NOMO-1 treated with dmso at 0.1 percent for 144 hours (cell line): Measurements from ENCODE around the gene DNAI4.
"Not testable (repeated sequence)": the region's sequence is repeated elsewhere in the genome, so short reads cannot be mapped to it uniquely, and the experiment has no call there.

Experiments
- DNase-seq: peaks from one replicate; lab custom pipeline; 2025; ENCODE audit not compliant: unreplicated experiment; lab: John Stamatoyannopoulos, UW

The DNAI4 gene

GRCh38 chr1:66929999-66930822 is 5.6 kb upstream of the DNAI4 start:
- DNase-seq, result peak; percentile 86

- no peak for DNase-seq
Measured at GRCh38 chr1:66929691-66929998, 5.0 kb upstream of the DNAI4 start.

- DNase-seq, result no peak
Measured at GRCh38 chr1:66929146-66929688, 4.6 kb upstream of the DNAI4 start.

- no peak for DNase-seq
Measured at GRCh38 chr1:66927528-66927927, 2.9 kb upstream of the DNAI4 start.

- DNase-seq, result no peak
Measured at GRCh38 chr1:66925944-66926343, 1.3 kb upstream of the DNAI4 start.

GRCh38 chr1:66925558-66925910 is 878 bp upstream of the DNAI4 start:
- DNase-seq, result no peak

- no peak for DNase-seq
Measured at GRCh38 chr1:66920543-66920942, 4.1 kb downstream of the DNAI4 start.

- DNase-seq, result no peak
Measured at GRCh38 chr1:66919828-66920227, 4.8 kb downstream of the DNAI4 start.

GRCh38 chr1:66919063-66919462 is 5.6 kb downstream of the DNAI4 start:
- no peak for DNase-seq

- DNase-seq, result no peak
Measured at GRCh38 chr1:66917476-66917875, 7.2 kb downstream of the DNAI4 start.

GRCh38 chr1:66916320-66916719 is 8.3 kb downstream of the DNAI4 start:
- DNase-seq, result no peak

GRCh38 chr1:66915203-66915602 is 9.5 kb downstream of the DNAI4 start:
- not testable (repeated sequence) for DNase-seq

- no peak for DNase-seq
Measured at GRCh38 chr1:66893712-66894111, 30.9 kb downstream of the DNAI4 start.

GRCh38 chr1:66890621-66891020 is 34.0 kb downstream of the DNAI4 start:
- no peak for DNase-seq

- no peak for DNase-seq
Measured at GRCh38 chr1:66889030-66889429, 35.6 kb downstream of the DNAI4 start.

- no peak for DNase-seq
Measured at GRCh38 chr1:66876664-66877063, 48.0 kb downstream of the DNAI4 start.

- no peak for DNase-seq
Measured at GRCh38 chr1:66873111-66873510, 51.5 kb downstream of the DNAI4 start.

- not testable (repeated sequence) for DNase-seq
Measured at GRCh38 chr1:66872024-66872423, 52.6 kb downstream of the DNAI4 start.

- no peak for DNase-seq
Measured at GRCh38 chr1:66867501-66867900, 57.2 kb downstream of the DNAI4 start.

- no peak for DNase-seq
Measured at GRCh38 chr1:66860529-66860928, 64.1 kb downstream of the DNAI4 start.

GRCh38 chr1:66853379-66853778 is 71.3 kb downstream of the DNAI4 start:
- DNase-seq, result no peak

- DNase-seq, result no peak
Measured at GRCh38 chr1:66852870-66853269, 71.8 kb downstream of the DNAI4 start.

- no peak for DNase-seq
Measured at GRCh38 chr1:66850989-66851388, 73.7 kb downstream of the DNAI4 start.
